HEK293 (cell line): ENCODE measurements around the gene PKP4.

Experiments
- CTCF ChIA-PET: fragments of 350-600 bp; formaldehyde crosslinking; extraction: SDS; loops from one replicate; lab custom pipeline; 2021; ENCODE audit warnings: antibody characterized with exemption; lab: Yijun Ruan, JAX
- POLR2A ChIA-PET: fragments of 300-600 bp; formaldehyde crosslinking; extraction: SDS; loops from one replicate; lab custom pipeline; 2020; ENCODE audit warnings: antibody characterized with exemption, inconsistent platforms; lab: Yijun Ruan, JAX
- H3K27ac ChIP-seq: fragments of 200-500 bp; sonication (Bioruptor generic); 2 replicates; pipeline ENCODE4 v1.5.1; 2014; ENCODE audit warnings: low read depth, low read length, control low read depth, inconsistent platforms; ENCODE audit errors: extremely low read depth
- H3K36me3 ChIP-seq, 2 experiments: fragments of 200-500 bp in 1 of 2; sonication (Bioruptor generic) in 1 of 2; 1 replicate in 1 of 2; 2 replicates in 1 of 2; pipeline ENCODE4 v1.5.1; 2014 to 2017; ENCODE audit warnings: inconsistent platforms in 2 of 2, low read length in 2 of 2; ENCODE audit not compliant: control insufficient read depth in 2 of 2, insufficient read depth in 1 of 2
- H3K4me1 ChIP-seq: fragments of 200-500 bp; sonication (Bioruptor generic); 2 replicates; pipeline ENCODE4 v1.5.1; 2014; ENCODE audit warnings: mild to moderate bottlenecking, low read length, inconsistent platforms; ENCODE audit not compliant: control insufficient read depth, insufficient read depth
- H3K4me3 ChIP-seq: 2 replicates; pipeline ENCODE4 v1.5.1; 2011; ENCODE audit warnings: low read depth, mild to moderate bottlenecking, control low read depth, low read length, moderate library complexity
- H3K9me3 ChIP-seq: fragments of 200-500 bp; sonication (Bioruptor generic); 2 replicates; pipeline ENCODE4 v1.5.1; 2014; ENCODE audit warnings: low read depth, low read length, inconsistent platforms; ENCODE audit not compliant: control insufficient read depth, insufficient read depth
- ATF2 ChIP-seq: fragments of 450-650 bp; formaldehyde crosslinking; IDR thresholded peaks from 2 replicates; pipeline ENCODE4 v1.5.1; 2016; ENCODE audit warnings: missing biosample characterization, missing genetic modification characterization, low read depth
- CTCF ChIP-seq: fragments of 450-650 bp; formaldehyde crosslinking; IDR thresholded peaks from 2 replicates; pipeline ENCODE4 v1.5.1; 2016; ENCODE audit warnings: missing biosample characterization, missing genetic modification characterization
- GLIS2 ChIP-seq: fragments of 450-650 bp; formaldehyde crosslinking; IDR thresholded peaks from 2 replicates; pipeline ENCODE4 v1.5.1; 2016; ENCODE audit warnings: missing biosample characterization, missing genetic modification characterization
- HOXC10 ChIP-seq: sonication (generic); formaldehyde crosslinking; IDR thresholded peaks from 2 replicates; pipeline ENCODE4 v1.8.1; 2023; ENCODE audit warnings: mild to moderate bottlenecking, missing genetic modification reagents
- KLF10 ChIP-seq: fragments of 450-650 bp; IDR thresholded peaks from 2 replicates; pipeline ENCODE4 v1.5.1; 2018; ENCODE audit warnings: missing biosample characterization, mild to moderate bottlenecking, missing genetic modification characterization
- KLF16 ChIP-seq: fragments of 450-650 bp; formaldehyde crosslinking; IDR thresholded peaks from 2 replicates; pipeline ENCODE4 v1.5.1; 2017; ENCODE audit warnings: missing biosample characterization, missing genetic modification characterization
- KLF8 ChIP-seq: fragments of 450-650 bp; formaldehyde crosslinking; IDR thresholded peaks from 2 replicates; pipeline ENCODE4 v1.5.1; 2016; ENCODE audit warnings: missing biosample characterization, missing genetic modification characterization
- KLF9 ChIP-seq: fragments of 450-650 bp; formaldehyde crosslinking; IDR thresholded peaks from 2 replicates; pipeline ENCODE4 v1.5.1; 2016; ENCODE audit warnings: missing biosample characterization, missing genetic modification characterization, low read depth
- PRDM10 ChIP-seq: fragments of 450-650 bp; formaldehyde crosslinking; IDR thresholded peaks from 2 replicates; pipeline ENCODE4 v1.5.1; 2016; ENCODE audit warnings: missing biosample characterization, missing genetic modification characterization
- SETDB1 ChIP-seq: IDR thresholded peaks from one replicate; pipeline ENCODE4 v1.6.1; 2017; ENCODE audit warnings: mild to moderate bottlenecking, low read length, moderate library complexity, mixed read lengths; ENCODE audit not compliant: insufficient read length
- SP2 ChIP-seq: fragments of 450-650 bp; formaldehyde crosslinking; IDR thresholded peaks from 2 replicates; pipeline ENCODE4 v1.5.1; 2016; ENCODE audit warnings: missing biosample characterization, missing genetic modification characterization
- SP3 ChIP-seq: fragments of 450-650 bp; formaldehyde crosslinking; IDR thresholded peaks from 2 replicates; pipeline ENCODE4 v1.5.1; 2016; ENCODE audit warnings: missing biosample characterization, missing genetic modification characterization
- SP7 ChIP-seq: fragments of 450-650 bp; formaldehyde crosslinking; IDR thresholded peaks from 2 replicates; pipeline ENCODE4 v1.5.1; 2016; ENCODE audit warnings: missing biosample characterization, missing genetic modification characterization
- ZBTB10 ChIP-seq: fragments of 450-650 bp; formaldehyde crosslinking; IDR thresholded peaks from 2 replicates; pipeline ENCODE4 v1.5.1; 2016; ENCODE audit warnings: missing biosample characterization, missing genetic modification characterization
- ZBTB17 ChIP-seq: fragments of 450-650 bp; formaldehyde crosslinking; IDR thresholded peaks from 2 replicates; pipeline ENCODE4 v1.5.1; 2016; ENCODE audit warnings: missing biosample characterization, missing genetic modification characterization
- ZBTB20 ChIP-seq: fragments of 450-650 bp; formaldehyde crosslinking; IDR thresholded peaks from 2 replicates; pipeline ENCODE4 v1.5.1; 2016; ENCODE audit warnings: missing biosample characterization, missing genetic modification characterization
- ZBTB21 ChIP-seq: fragments of 450-650 bp; formaldehyde crosslinking; IDR thresholded peaks from 2 replicates; pipeline ENCODE4 v1.5.1; 2017; ENCODE audit warnings: missing biosample characterization, missing genetic modification characterization
- ZBTB48 ChIP-seq: fragments of 450-650 bp; formaldehyde crosslinking; IDR thresholded peaks from 2 replicates; pipeline ENCODE4 v1.5.1; 2016; ENCODE audit warnings: missing biosample characterization, missing genetic modification characterization
- ZBTB8A ChIP-seq: fragments of 450-650 bp; formaldehyde crosslinking; IDR thresholded peaks from 2 replicates; pipeline ENCODE4 v1.5.1; 2016; ENCODE audit warnings: missing biosample characterization, missing genetic modification characterization
- ZFP37 ChIP-seq: fragments of 450-650 bp; formaldehyde crosslinking; IDR thresholded peaks from 2 replicates; pipeline ENCODE4 v1.5.1; 2016; ENCODE audit warnings: missing biosample characterization, missing genetic modification characterization
- ZIC2 ChIP-seq: fragments of 450-650 bp; formaldehyde crosslinking; IDR thresholded peaks from 2 replicates; pipeline ENCODE4 v1.5.1; 2016; ENCODE audit warnings: missing biosample characterization, missing genetic modification characterization
- ZNF175 ChIP-seq: fragments of 450-650 bp; formaldehyde crosslinking; IDR thresholded peaks from 2 replicates; pipeline ENCODE4 v1.5.1; 2016; ENCODE audit warnings: missing biosample characterization, missing genetic modification characterization
- ZNF2 ChIP-seq: fragments of 450-650 bp; formaldehyde crosslinking; IDR thresholded peaks from 2 replicates; pipeline ENCODE4 v1.5.1; 2016; ENCODE audit warnings: missing biosample characterization, missing genetic modification characterization
- ZNF335 ChIP-seq: fragments of 450-650 bp; formaldehyde crosslinking; conservative IDR thresholded peaks from 2 replicates; pipeline ENCODE4 v1.5.1; 2016; ENCODE audit warnings: missing biosample characterization, missing genetic modification characterization
- ZNF341 ChIP-seq: fragments of 450-650 bp; formaldehyde crosslinking; IDR thresholded peaks from 2 replicates; pipeline ENCODE4; 2016; ENCODE audit warnings: low read depth, missing biosample characterization, missing genetic modification characterization
- ZNF362 ChIP-seq: fragments of 450-650 bp; formaldehyde crosslinking; IDR thresholded peaks from 2 replicates; pipeline ENCODE4 v1.5.1; 2016; ENCODE audit warnings: missing biosample characterization, missing genetic modification characterization
- ZNF571 ChIP-seq: fragments of 450-650 bp; formaldehyde crosslinking; IDR thresholded peaks from 2 replicates; pipeline ENCODE4 v1.5.0; 2017; ENCODE audit warnings: missing biosample characterization, missing genetic modification characterization
- ZNF629 ChIP-seq: fragments of 450-650 bp; formaldehyde crosslinking; IDR thresholded peaks from 2 replicates; pipeline ENCODE4 v1.5.1; 2017; ENCODE audit warnings: missing biosample characterization, missing genetic modification characterization

PKP4 gene

GRCh38 chr2:158456309-158457066 lies at the start of gene PKP4, which contains the start of gene CCDC148:
TSS of gene PKP4 (plus strand) at chr2:158456952. CDS start at chr2:158533185, 76,233 bp downstream.
TSS of gene CCDC148 (minus strand) at chr2:158456753. CDS start at chr2:158456439, 314 bp downstream.
- Histone ChIP-seq H3K9me3 (no peaks in the 10 kb centered on the region), H3K27ac (peak within 1 kb of the TSS; percentile 89), H3K4me1 (peaks cover 6% of the 10 kb centered on the region), H3K4me3 (peak within 1 kb of the TSS; percentile 96), H3K36me3 (no peaks in the 10 kb centered on the region)
- ChIA-PET CTCF (interaction anchor here (0.9 to 2.5 kb wide), 5 partner anchors 9 to 414 kb away, joined by 3 to 9 read pairs (median 4); no protein-coding TSS in a partner anchor), POLR2A (no interaction called here)
- TF ChIP-seq ZNF175, result no peak
- peak; percentile 57; the same call in 1 of the 2 replicates for TF ChIP-seq ZBTB20
- peak; percentile 62; the same call in 1 of the 2 replicates for TF ChIP-seq ZNF629
- TF ChIP-seq ZFP37 (tag by site-specific recombination), result no peak
- peak; percentile 97 for TF ChIP-seq ZBTB48
- TF ChIP-seq SP7 (tag by site-specific recombination), result peak; percentile 35; the same call in 1 of the 2 replicates
- TF ChIP-seq KLF8 (tag by site-specific recombination), result no peak
- peak; percentile 49 for TF ChIP-seq SP3 (tag by site-specific recombination)
- TF ChIP-seq ZBTB17 (tag by site-specific recombination), result peak; percentile 79
- peak; percentile 37; the same call in 1 of the 2 replicates for TF ChIP-seq ZBTB21 (tag by site-specific recombination)
- TF ChIP-seq HOXC10 (CRISPR knock-in tag), result peak; percentile 72; the same call in 1 of the 2 replicates
- TF ChIP-seq ZNF362 (tag by site-specific recombination), result no peak
- peak; percentile 77 for TF ChIP-seq ZNF341
- TF ChIP-seq PRDM10 (tag by site-specific recombination), result peak; percentile 82
- 0 out of 2 replicates have a peak, but pooled peaks have one; percentile 46 for TF ChIP-seq KLF16 (tag by site-specific recombination)
- peak; percentile 86 for TF ChIP-seq ZBTB8A
- TF ChIP-seq ZNF571 (tag by site-specific recombination), result no peak
- 0 out of 2 replicates have a peak, but pooled peaks have one; percentile 23 for TF ChIP-seq KLF10 (tag by site-specific recombination)
- TF ChIP-seq ZNF2 (tag by site-specific recombination), result 0 out of 2 replicates have a peak, but pooled peaks have one; percentile 32
- no peak for TF ChIP-seq SETDB1
- TF ChIP-seq CTCF, result 0 out of 2 replicates have a peak, but pooled peaks have one; percentile 21
- TF ChIP-seq ATF2 (tag by site-specific recombination), result peak; percentile 32; the same call in 1 of the 2 replicates
- TF ChIP-seq KLF9, result peak; percentile 73
- peak; percentile 93 for TF ChIP-seq ZNF335 (tag by site-specific recombination)
- TF ChIP-seq GLIS2 (tag by site-specific recombination), result peak; percentile 50
- TF ChIP-seq ZBTB10, result peak; percentile 63; the same call in 1 of the 2 replicates
- peak; percentile 78 for TF ChIP-seq SP2 (tag by site-specific recombination)
- peak; percentile 17; the same call in 1 of the 2 replicates for TF ChIP-seq ZIC2 (tag by site-specific recombination)
